SH-SY5Y (cell line): ENCODE results near the gene TPRN.

Experiments
- GATA2 ChIP-seq: IDR thresholded peaks from 2 replicates; pipeline ENCODE4 v1.6.1; 2011; ENCODE audit warnings: mild to moderate bottlenecking, low read depth, low read length
- GATA3 ChIP-seq: IDR thresholded peaks from 2 replicates; pipeline ENCODE4 v1.6.1; 2011; ENCODE audit warnings: low read depth, mild to moderate bottlenecking, low read length, moderate library complexity

GRCh38 chr9:137146527-137146918 lies 54.0 kb downstream of the TPRN start:
- no peak for TF ChIP-seq GATA2
- TF ChIP-seq GATA3, result no peak
